Peyer's patch (tissue), 4 donors: Measurements from ENCODE around the gene FDX2. TPM values are rescaled to one million over a fixed set of nuclear protein-coding genes. Genes with fewer than 3 reads are reported as not detected.
"Not testable (repeated sequence)": the region's sequence is repeated elsewhere in the genome, so short reads cannot be mapped to it uniquely, and the experiment has no call there.

ENCODE experiments used
- DNase-seq, 3 donors: peaks; one replicate each; pipeline ENCODE4 v3.0.0-alpha.2; 2017 to 2019
- H3K27ac ChIP-seq, 4 donors: fragments of 200-600 bp; sonication (generic); one replicate each; pipeline ENCODE4 v1.5.1; 2016 to 2019
- H3K27me3 ChIP-seq, 2 donors: fragments of 200-600 bp; sonication (generic); one replicate each; pipeline ENCODE4 v1.5.1; 2019
- H3K36me3 ChIP-seq, 3 donors: fragments of 200-600 bp; sonication (generic); one replicate each; pipeline ENCODE4 v1.5.1; 2016 to 2019
- H3K4me1 ChIP-seq, 4 donors: fragments of 200-600 bp; sonication (generic); one replicate each; pipeline ENCODE4 v1.5.1; 2016 to 2019
- H3K4me3 ChIP-seq, 4 donors: fragments of 200-600 bp; sonication (generic); 1 replicate in 3 of 4; 2 replicates in 1 of 4; pipeline ENCODE4 v1.5.1; 2016 to 2019; ENCODE audit warnings: mild to moderate bottlenecking in 1 of 4
- H3K9me3 ChIP-seq, 4 donors: fragments of 200-600 bp; sonication (generic); one replicate each; pipeline ENCODE4 v1.5.1; 2016 to 2019; ENCODE audit warnings: mild to moderate bottlenecking in 1 of 4
- CTCF ChIP-seq, 6 experiments: fragments of 450-650 bp in 4 of 6; fragments of 200-600 bp in 2 of 6; sonication (generic) in 1 of 6; IDR thresholded peaks; one replicate each; pipeline ENCODE4 v1.5.1; 2017 to 2019; ENCODE audit warnings: antibody characterized with exemption in 6 of 6, mild to moderate bottlenecking in 3 of 6, moderate library complexity in 1 of 6
- POLR2A ChIP-seq, 2 donors: fragments of 450-650 bp; IDR thresholded peaks; one replicate each; pipeline ENCODE4 v1.5.1; 2017; ENCODE audit warnings: antibody characterized with exemption in 2 of 2, mild to moderate bottlenecking in 2 of 2, moderate library complexity in 2 of 2
- total RNA-seq, 4 donors: library from RNA; depleted of rRNA; stranded (reverse); fragments of >200 nt; gene quantifications; one replicate each; pipeline ENCODE4 v1.1.0, GENCODE V29; 2016

FDX2 gene
- total RNA-seq, 4 donors from 2014 or later = 8.3 to 22.2 (median 12.5) TPM

- Histone ChIP-seq H3K4me3 (no peak overlapping the region), H3K4me1 (no peaks in the 10 kb centered on the region), H3K9me3 (no peaks in the 10 kb centered on the region), H3K36me3 (peaks cover 0 to 3% (median 0%) of the 10 kb centered on the region in 3 donors), H3K27ac (no peak overlapping the region), H3K27me3 (no peaks in the 10 kb centered on the region)
- no peak for TF ChIP-seq POLR2A (IDR thresholded peaks at IDR 0.05)
- no peak for TF ChIP-seq CTCF (IDR thresholded peaks at IDR 0.05)
- no peak for DNase-seq
Observed at GRCh38 chr19:10344780-10345179, 29.0 kb upstream of the FDX2 start.

- Histone ChIP-seq H3K27ac (no peak overlapping the region), H3K9me3 (no peaks in the 10 kb centered on the region), H3K4me3 (no peak overlapping the region), H3K4me1 (no peaks in the 10 kb centered on the region), H3K27me3 (no peaks in the 10 kb centered on the region), H3K36me3 (no peaks in the 10 kb centered on the region)
- TF ChIP-seq POLR2A (IDR thresholded peaks at IDR 0.05) = no peak
- no peak for TF ChIP-seq CTCF (IDR thresholded peaks at IDR 0.05)
- DNase-seq = no peak
Observed at GRCh38 chr19:10343495-10343894, 27.7 kb upstream of the FDX2 start.

- Histone ChIP-seq H3K27ac (peak overlapping the region in 3 of 4 donors; percentile 28 to 85 (median 78)), H3K36me3 (no peaks in the 10 kb centered on the region), H3K9me3 (no peaks in the 10 kb centered on the region)
Observed at GRCh38 chr19:10339977-10340376, 24.2 kb upstream of the FDX2 start.

GRCh38 chr19:10339380-10339960, 23.7 kb upstream of the FDX2 start, which contains the start of gene ICAM3:
ICAM3 (minus strand) TSS chr19:10339624; CDS start chr19:10339614, 10 bp downstream.
- no peak for TF ChIP-seq POLR2A (IDR thresholded peaks at IDR 0.05)
- no peak for TF ChIP-seq CTCF (IDR thresholded peaks at IDR 0.05)

More at GRCh38 chr19:10339977-10340376, 24.2 kb upstream of the FDX2 start:
- Histone ChIP-seq H3K4me3 (no peak overlapping the region), H3K4me1 (no peaks in the 10 kb centered on the region), H3K27me3 (no peaks in the 10 kb centered on the region)
- DNase-seq = no peak
- TF ChIP-seq POLR2A (IDR thresholded peaks at IDR 0.05) (no peak), CTCF (IDR thresholded peaks at IDR 0.05) (no peak)

GRCh38 chr19:10338940-10339339, 23.1 kb upstream of the FDX2 start:
- Histone ChIP-seq H3K27me3 (no peaks in the 10 kb centered on the region), H3K4me3 (peak overlapping the region; percentile 22 to 53 (median 42)), H3K36me3 (no peaks in the 10 kb centered on the region), H3K4me1 (peaks cover 0 to 5% (median 0%) of the 10 kb centered on the region in 4 donors), H3K27ac (peak overlapping the region; percentile 22 to 85 (median 53)), H3K9me3 (no peaks in the 10 kb centered on the region)
- TF ChIP-seq CTCF (IDR thresholded peaks at IDR 0.05) (no peak), POLR2A (IDR thresholded peaks at IDR 0.05) (no peak)
- no peak for DNase-seq

More at GRCh38 chr19:10339380-10339960, 23.7 kb upstream of the FDX2 start, which contains the start of gene ICAM3:
- Histone ChIP-seq H3K36me3 (no peaks in the 10 kb centered on the region), H3K4me1 (no peaks in the 10 kb centered on the region), H3K4me3 (peak within 1 kb of the TSS; percentile 22 to 53 (median 42)), H3K9me3 (no peaks in the 10 kb centered on the region), H3K27ac (peak within 1 kb of the TSS; percentile 22 to 85 (median 53)), H3K27me3 (no peaks in the 10 kb centered on the region)
- peak in 2 of 3 donors; percentile 73 to 81 for DNase-seq

GRCh38 chr19:10336725-10337124, 20.9 kb upstream of the FDX2 start:
- H3K4me1 ChIP-seq, DNase-seq, H3K9me3 ChIP-seq, H3K27ac ChIP-seq, H3K27me3 ChIP-seq, H3K4me3 ChIP-seq, H3K36me3 ChIP-seq: not testable (repeated sequence)
